Hepatocyte (in vitro differentiated cells): ENCODE measurements around the gene CCDC8. TPM values are rescaled to one million over a fixed set of nuclear protein-coding genes. Genes with fewer than 3 reads are reported as not detected.

Source experiments
- DNase-seq: peaks from one replicate; pipeline ENCODE4 v3.0.0-alpha.2; 2016; ENCODE audit warnings: low spot score
- H2AFZ ChIP-seq: fragments of 200-600 bp; sonication (generic); 2 replicates; pipeline ENCODE4 v1.6.0; 2016; ENCODE audit warnings: antibody characterized with exemption, mild to moderate bottlenecking
- H3K27ac ChIP-seq: fragments of 200-600 bp; sonication (generic); 2 replicates; pipeline ENCODE4 v1.5.1; 2016; ENCODE audit warnings: mild to moderate bottlenecking
- H3K27me3 ChIP-seq: fragments of 200-600 bp; sonication (generic); 2 replicates; pipeline ENCODE4 v1.6.1; 2016
- H3K36me3 ChIP-seq: fragments of 200-600 bp; sonication (generic); replicated peaks from 2 replicates; pipeline ENCODE4 v1.5.1; 2016; ENCODE audit warnings: low read depth; ENCODE audit not compliant: insufficient read depth
- H3K4me1 ChIP-seq: fragments of 200-600 bp; sonication (generic); 2 replicates; pipeline ENCODE4 v1.5.1; 2016; ENCODE audit warnings: mild to moderate bottlenecking, moderate library complexity; ENCODE audit not compliant: insufficient read depth
- H3K4me2 ChIP-seq: fragments of 200-600 bp; sonication (generic); 2 replicates; pipeline ENCODE4 v1.6.0; 2016
- H3K4me3 ChIP-seq: fragments of 200-600 bp; sonication (generic); 2 replicates; pipeline ENCODE4 v1.5.1; 2016; ENCODE audit warnings: mild to moderate bottlenecking
- H3K79me2 ChIP-seq: fragments of 200-600 bp; sonication (generic); 2 replicates; pipeline ENCODE4 v1.6.0; 2017; ENCODE audit warnings: mild to moderate bottlenecking
- H3K9me2 ChIP-seq: fragments of 200-600 bp; sonication (generic); replicated peaks from 2 replicates; pipeline ENCODE4 v1.6.0; 2017; ENCODE audit warnings: mild to moderate bottlenecking; ENCODE audit not compliant: insufficient read depth
- H3K9me3 ChIP-seq: fragments of 200-600 bp; sonication (generic); 2 replicates; pipeline ENCODE4 v1.5.1; 2016; ENCODE audit warnings: low read depth, mild to moderate bottlenecking
- H4K20me1 ChIP-seq: fragments of 200-600 bp; sonication (generic); 2 replicates; pipeline ENCODE4 v1.6.0; 2016; ENCODE audit warnings: mild to moderate bottlenecking; ENCODE audit not compliant: insufficient read depth, poor library complexity, severe bottlenecking
- CTCF ChIP-seq: fragments of 200-600 bp; sonication (generic); IDR thresholded peaks from 2 replicates; pipeline ENCODE4 v1.5.1; 2016; ENCODE audit warnings: antibody characterized with exemption, mild to moderate bottlenecking; ENCODE audit not compliant: poor library complexity
- EZH2 ChIP-seq: fragments of 200-600 bp; sonication (generic); IDR thresholded peaks from 2 replicates; pipeline ENCODE4 v1.6.1; 2016; ENCODE audit warnings: antibody characterized with exemption, mild to moderate bottlenecking, borderline replicate concordance
- EZH2phosphoT487 ChIP-seq: fragments of 200-600 bp; sonication (generic); IDR thresholded peaks from one replicate; pipeline ENCODE4 v1.6.1; 2018; ENCODE audit warnings: antibody characterized with exemption, mild to moderate bottlenecking, low read depth, moderate library complexity; ENCODE audit not compliant: unreplicated experiment, severe bottlenecking
- WGBS: methylation state at CpG from one replicate; pipeline ENCODE4 v1.1.6; 2016; ENCODE audit warnings: low lambda C conversion rate; ENCODE audit errors: missing lambda C conversion rate; 5-methylcytosine and 5-hydroxymethylcytosine counted together
- polyA plus RNA-seq: library from polyadenylated mRNA; unstranded; fragments of >200 nt; fragmentation: Nextera tagmentation; extraction: Ambion mirVana; gene quantifications from 2 replicates; pipeline ENCODE4 v1.2.1, GENCODE V29; 2016
- total RNA-seq: library from RNA; depleted of rRNA; stranded (reverse); fragments of >200 nt; gene quantifications from 2 replicates; pipeline ENCODE4 v1.2.3, GENCODE V29; 2014

The CCDC8 gene
- total and polyA plus RNA-seq, 2 experiments from 2014 or later: 51.7 to 55.9 TPM

- peaks cover 4% of the 10 kb centered on the region for H3K4me1 ChIP-seq
- H3K27me3 ChIP-seq: no peaks in the 10 kb centered on the region
- H2AFZ ChIP-seq: no peak overlapping the region
- H3K9me3 ChIP-seq: no peaks in the 10 kb centered on the region
- DNase-seq: no peak
- TF ChIP-seq EZH2: no peak
- no peak for TF ChIP-seq EZH2phosphoT487
- TF ChIP-seq CTCF: no peak
- H3K9me2 ChIP-seq: no peaks in the 10 kb centered on the region
- no peak overlapping the region for H3K27ac ChIP-seq
- H3K36me3 ChIP-seq: no peaks in the 10 kb centered on the region
- no peak overlapping the region for H3K4me3 ChIP-seq
- H3K79me2 ChIP-seq: peaks cover 47% of the 10 kb centered on the region
- peaks cover 3% of the 10 kb centered on the region for H4K20me1 ChIP-seq
- no peak overlapping the region for H3K4me2 ChIP-seq
- 94% methylated on average over 5 of the region's 5 CpGs for WGBS
Measured at GRCh38 chr19:46367426-46367825, 45.9 kb downstream of the CCDC8 start.

GRCh38 chr19:46366620-46367292 is 46.6 kb downstream of the CCDC8 start:
- peaks cover 49% of the 10 kb centered on the region for H3K79me2 ChIP-seq
- H3K4me1 ChIP-seq: no peaks in the 10 kb centered on the region
- H4K20me1 ChIP-seq: peaks cover 3% of the 10 kb centered on the region
- H3K36me3 ChIP-seq: no peaks in the 10 kb centered on the region
- no peak overlapping the region for H3K4me3 ChIP-seq
- no peak for TF ChIP-seq CTCF
- no peak for TF ChIP-seq EZH2phosphoT487
- TF ChIP-seq EZH2: no peak
- WGBS: 96% methylated on average over 9 of the region's 9 CpGs
- H3K9me3 ChIP-seq: no peaks in the 10 kb centered on the region
- H3K4me2 ChIP-seq: no peak overlapping the region
- no peaks in the 10 kb centered on the region for H3K27me3 ChIP-seq
- no peak overlapping the region for H2AFZ ChIP-seq
- DNase-seq: no peak
- H3K27ac ChIP-seq: no peak overlapping the region
- no peaks in the 10 kb centered on the region for H3K9me2 ChIP-seq

GRCh38 chr19:46365561-46365960 is 47.8 kb downstream of the CCDC8 start:
- TF ChIP-seq CTCF (no peak), EZH2 (no peak), EZH2phosphoT487 (no peak)
- no peak overlapping the region for H3K4me3 ChIP-seq
- H3K79me2 ChIP-seq: peaks cover 51% of the 10 kb centered on the region
- no peak overlapping the region for H3K27ac ChIP-seq
- no peak overlapping the region for H2AFZ ChIP-seq
- H3K27me3 ChIP-seq: no peaks in the 10 kb centered on the region
- H3K9me2 ChIP-seq: no peaks in the 10 kb centered on the region
- no peaks in the 10 kb centered on the region for H3K9me3 ChIP-seq
- no peak overlapping the region for H3K4me2 ChIP-seq
- H4K20me1 ChIP-seq: peaks cover 3% of the 10 kb centered on the region
- 93% methylated on average over 4 of the region's 4 CpGs for WGBS
- H3K4me1 ChIP-seq: no peaks in the 10 kb centered on the region
- DNase-seq: no peak
- no peaks in the 10 kb centered on the region for H3K36me3 ChIP-seq
